ENCODE results near the gene ZNF12. TPM values are rescaled to one million over a fixed set of nuclear protein-coding genes. Genes with fewer than 3 reads are reported as not detected.
"Not testable (repeated sequence)": the region's sequence is repeated elsewhere in the genome, so short reads cannot be mapped to it uniquely, and the experiment has no call there.

ZNF12 gene
- total and polyA plus RNA-seq, 12 donors, result 6.4 to 26.5 (median 18.2) TPM

DNA sequence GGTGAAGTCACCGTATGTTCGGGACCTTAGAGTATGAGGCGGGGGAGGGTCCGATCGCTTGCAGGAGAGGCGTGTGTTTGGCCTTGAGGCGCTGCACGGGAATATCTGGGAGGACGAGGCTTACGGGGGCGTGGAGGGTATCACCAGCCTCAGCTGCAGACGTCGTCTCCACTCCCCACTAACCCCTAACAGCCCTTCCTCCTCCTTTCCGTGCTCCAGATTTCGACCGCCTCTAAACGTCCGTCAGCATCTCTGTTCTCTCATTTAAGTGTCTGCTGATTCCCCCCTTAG lies 23.5 kb upstream of the ZNF12 start:
- peaks cover 0 to 5% of the 10 kb centered on the region in 2 donors for H3K4me1 ChIP-seq (replicated peaks in 1 of 2)
- 1 to 3% (median 2%) methylated on average over 7 to 18 of the region's 18 CpGs for WGBS, 4 donors
- peak in 3 of 7 donors; percentile 33 to 44 (median 37) for DNase-seq
- H3K9me3 ChIP-seq (replicated peaks in 1 of 3), result no peaks in the 10 kb centered on the region
- peaks cover 0 to 21% of the 10 kb centered on the region in 2 donors for H3K36me3 ChIP-seq (replicated peaks in 1 of 2)
- peak overlapping the region in 3 of 4 donors; percentile 63 to 85 (median 69) for H3K4me3 ChIP-seq
- TF ChIP-seq, protein P1, sequence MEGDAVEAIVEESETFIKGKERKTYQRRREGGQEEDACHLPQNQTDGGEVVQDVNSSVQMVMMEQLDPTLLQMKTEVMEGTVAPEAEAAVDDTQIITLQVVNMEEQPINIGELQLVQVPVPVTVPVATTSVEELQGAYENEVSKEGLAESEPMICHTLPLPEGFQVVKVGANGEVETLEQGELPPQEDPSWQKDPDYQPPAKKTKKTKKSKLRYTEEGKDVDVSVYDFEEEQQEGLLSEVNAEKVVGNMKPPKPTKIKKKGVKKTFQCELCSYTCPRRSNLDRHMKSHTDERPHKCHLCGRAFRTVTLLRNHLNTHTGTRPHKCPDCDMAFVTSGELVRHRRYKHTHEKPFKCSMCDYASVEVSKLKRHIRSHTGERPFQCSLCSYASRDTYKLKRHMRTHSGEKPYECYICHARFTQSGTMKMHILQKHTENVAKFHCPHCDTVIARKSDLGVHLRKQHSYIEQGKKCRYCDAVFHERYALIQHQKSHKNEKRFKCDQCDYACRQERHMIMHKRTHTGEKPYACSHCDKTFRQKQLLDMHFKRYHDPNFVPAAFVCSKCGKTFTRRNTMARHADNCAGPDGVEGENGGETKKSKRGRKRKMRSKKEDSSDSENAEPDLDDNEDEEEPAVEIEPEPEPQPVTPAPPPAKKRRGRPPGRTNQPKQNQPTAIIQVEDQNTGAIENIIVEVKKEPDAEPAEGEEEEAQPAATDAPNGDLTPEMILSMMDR (IDR thresholded peaks at IDR 0.05), result no peak
- TF ChIP-seq POLR2A (IDR thresholded peaks at IDR 0.05), result no peak
- intact Hi-C loops (cut with DNase I), result no loop called here
- peak overlapping the region in 3 of 5 donors; percentile 55 to 86 (median 84) for H3K27ac ChIP-seq
- no peaks in the 10 kb centered on the region for H3K27me3 ChIP-seq

DNA sequence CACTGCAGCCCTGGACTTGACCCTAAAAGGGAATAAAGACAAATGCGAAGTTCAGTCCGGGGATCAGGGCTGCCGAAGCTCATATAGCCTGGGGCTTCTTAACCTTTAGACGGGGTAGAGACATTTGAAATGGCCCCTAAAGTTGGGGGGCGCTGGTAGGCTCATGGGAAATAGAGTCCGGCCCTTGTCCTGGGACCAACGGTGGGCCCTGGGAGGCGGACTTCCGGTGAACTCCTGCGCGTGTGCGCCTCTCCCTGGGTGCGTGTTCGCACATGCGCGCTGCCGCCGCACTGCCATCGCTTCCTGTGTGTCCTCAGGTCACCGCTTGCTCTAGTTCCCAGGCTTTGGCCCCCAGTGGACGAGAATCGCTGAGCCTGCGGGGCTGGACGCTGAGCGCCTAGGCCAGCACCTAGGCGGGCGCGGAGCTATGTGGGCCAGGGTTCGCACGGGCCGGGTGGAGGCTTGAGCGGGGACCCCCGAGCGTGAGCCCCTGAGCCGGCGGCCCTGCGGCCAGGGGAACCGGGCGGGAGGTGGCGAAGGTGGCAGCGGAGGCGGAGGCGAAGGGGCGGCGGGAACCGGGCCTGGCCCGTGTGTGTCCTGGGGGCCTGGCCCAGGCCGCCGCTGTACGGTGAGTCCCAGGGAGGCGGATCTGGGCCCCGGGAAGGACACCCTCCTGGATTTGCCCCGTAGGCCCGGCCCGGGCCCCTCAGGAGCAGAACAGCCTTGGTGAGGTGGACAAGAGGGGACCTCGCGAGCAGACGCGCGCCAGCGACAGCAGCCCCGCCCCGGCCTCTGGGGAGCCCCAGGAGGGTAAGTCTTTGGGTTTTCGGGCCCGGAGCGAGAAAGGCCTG lies 23.0 kb upstream of the ZNF12 start:
- Histone ChIP-seq H3K9me3 (replicated peaks in 1 of 3) (no peaks in the 10 kb centered on the region), H3K4me3 (peak overlapping the region; percentile 63 to 85 (median 70)), H3K27me3 (no peaks in the 10 kb centered on the region), H3K27ac (peak overlapping the region in 4 of 5 donors; percentile 55 to 86 (median 72)), H3K4me1 (replicated peaks in 1 of 2) (peaks cover 0 to 5% of the 10 kb centered on the region in 2 donors), H3K36me3 (replicated peaks in 1 of 2) (peaks cover 0 to 18% of the 10 kb centered on the region in 2 donors)
- WGBS, 4 donors, result 0 to 3% (median 1%) methylated on average over 26 to 66 of the region's 66 CpGs
- intact Hi-C loops (cut with DNase I), result no loop called here
- DNase-seq, result peak; percentile 91 to 97 (median 94)
- peak in 1 of 2 donors; percentile 58 for TF ChIP-seq POLR2A (IDR thresholded peaks at IDR 0.05)
- TF ChIP-seq, protein P1 (IDR thresholded peaks at IDR 0.05), result peak in 3 of 6 experiments; percentile 9 to 27 (median 20)

DNA sequence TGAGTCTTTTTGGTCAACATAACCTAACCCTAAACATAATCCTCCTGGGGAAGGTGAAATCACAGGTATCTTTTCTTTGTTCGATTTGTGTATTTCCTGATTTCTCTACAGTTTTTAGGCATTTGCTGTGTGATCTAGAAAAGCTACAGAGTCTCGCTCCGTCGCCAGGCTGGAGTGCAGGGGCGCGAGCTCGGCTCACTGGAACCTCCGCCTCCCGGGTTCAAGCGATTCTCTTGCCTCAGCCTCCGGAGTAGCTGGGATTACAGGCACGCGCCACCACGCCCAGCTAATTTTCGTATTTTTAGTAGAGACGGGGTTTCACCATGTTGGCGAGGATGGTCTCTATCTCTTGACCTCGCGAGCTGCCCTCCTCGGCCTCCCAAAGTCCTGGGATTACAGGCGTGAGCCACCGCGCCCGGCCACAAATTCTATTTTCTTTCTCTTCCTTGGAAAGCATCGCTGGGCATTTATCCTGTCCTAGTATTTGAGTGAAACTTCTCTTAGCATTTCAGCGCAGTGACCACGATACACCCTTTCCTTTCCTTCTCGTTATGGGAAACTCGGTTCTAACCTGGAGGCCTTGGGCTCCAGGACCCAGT lies 22.2 kb upstream of the ZNF12 start:
- H3K36me3 ChIP-seq (replicated peaks in 1 of 2), result peaks cover 0 to 13% of the 10 kb centered on the region in 2 donors
- DNase-seq; H3K4me1 ChIP-seq (replicated peaks in 1 of 2); intact Hi-C loops (cut with DNase I); H3K9me3 ChIP-seq (replicated peaks in 1 of 3); H3K27me3 ChIP-seq: not testable (repeated sequence)
- peak overlapping the region in 4 of 5 donors; percentile 55 to 86 (median 72) for H3K27ac ChIP-seq
- 54 to 69% (median 62%) methylated on average over 28 to 29 of the region's 29 CpGs for WGBS, 4 donors
- H3K4me3 ChIP-seq, result peak overlapping the region in 2 of 4 donors; percentile 69 to 85

DNA sequence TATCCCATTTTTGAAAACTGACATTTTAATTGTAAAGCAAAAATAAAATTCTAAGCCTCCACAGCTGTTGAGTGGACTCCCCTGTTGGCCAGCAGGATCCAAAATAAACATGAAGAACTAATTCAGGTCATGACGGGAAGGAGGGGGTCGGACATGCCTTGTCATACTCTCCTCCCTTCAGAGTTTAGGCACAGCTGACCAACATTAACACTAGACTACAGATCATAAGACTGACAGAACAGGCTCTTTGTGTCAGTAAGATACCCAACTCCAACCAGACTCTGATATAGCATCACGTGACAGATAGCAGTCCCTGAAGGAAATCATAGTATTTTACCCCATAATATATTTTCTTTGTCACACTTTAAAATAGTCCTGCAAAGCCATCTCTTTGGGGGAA lies 20.9 kb upstream of the ZNF12 start:
- Histone ChIP-seq H3K27ac (no peak overlapping the region), H3K4me1 (replicated peaks in 1 of 2) (peaks cover 0 to 5% of the 10 kb centered on the region in 2 donors), H3K9me3 (replicated peaks in 1 of 3) (no peaks in the 10 kb centered on the region), H3K27me3 (no peaks in the 10 kb centered on the region), H3K36me3 (replicated peaks in 1 of 2) (peaks cover 0 to under 1% of the 10 kb centered on the region in 2 donors), H3K4me3 (no peak overlapping the region)
- intact Hi-C loops (cut with DNase I), result no loop called here
- no peak for DNase-seq
- 70 to 82% (median 71%) methylated on average over 3 of the region's 3 CpGs for WGBS, 4 donors
- TF ChIP-seq POLR2A (IDR thresholded peaks at IDR 0.05), result no peak
- TF ChIP-seq, protein P1 (IDR thresholded peaks at IDR 0.05), result no peak

DNA sequence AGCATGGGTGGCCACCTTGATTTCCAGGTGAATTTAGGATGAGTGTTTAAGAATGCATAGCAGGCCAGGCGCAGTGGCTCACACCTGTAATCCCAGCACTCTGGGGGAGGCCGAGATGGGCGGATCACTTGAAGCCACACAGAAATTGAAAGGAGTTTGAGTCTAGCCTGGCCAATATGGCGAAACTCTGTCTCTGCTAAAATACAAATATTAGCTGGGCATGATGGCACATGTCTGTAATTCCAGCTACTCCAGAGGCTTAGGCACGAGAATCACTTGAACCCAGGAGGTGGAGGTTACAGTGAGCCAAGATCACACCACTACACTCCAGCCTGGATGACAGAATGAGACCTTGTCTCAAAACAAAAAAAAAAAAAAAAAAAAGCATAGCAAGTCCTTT lies 19.6 kb upstream of the ZNF12 start:
- 88 to 93% (median 91%) methylated on average over 5 of the region's 5 CpGs for WGBS, 4 donors
- H3K4me1 ChIP-seq (replicated peaks in 1 of 2); H3K36me3 ChIP-seq (replicated peaks in 1 of 2); H3K9me3 ChIP-seq (replicated peaks in 1 of 3); H3K27ac ChIP-seq; H3K27me3 ChIP-seq; intact Hi-C loops (cut with DNase I); DNase-seq; H3K4me3 ChIP-seq: not testable (repeated sequence)
